GM12892 (cell line): ENCODE data around the gene GK.

Experiments
- POLR2A ChIP-seq: IDR thresholded peaks from 2 replicates; pipeline ENCODE4 v1.6.1; 2011; ENCODE audit warnings: low read depth, low read length, control low read depth
- POLR2AphosphoS5 ChIP-seq: IDR thresholded peaks from 2 replicates; pipeline ENCODE4 v1.6.1; 2011; ENCODE audit warnings: low read depth, low read length, control low read depth
- TAF1 ChIP-seq: IDR thresholded peaks from 2 replicates; pipeline ENCODE4 v1.6.1; 2011; ENCODE audit warnings: low read depth, mild to moderate bottlenecking, control low read depth, low read length, borderline replicate concordance

- TF ChIP-seq POLR2A (no peak), POLR2AphosphoS5 (no peak), TAF1 (no peak)
Observed at GRCh38 chrX:30706216-30706775, 53.1 kb downstream of the GK start.
